WTC11 (cell line): Measurements from ENCODE around the gene IFITM10. TPM values are rescaled to one million over a fixed set of nuclear protein-coding genes. Genes with fewer than 3 reads are reported as not detected.

Experiments used
- ATAC-seq: fragments of 200-7000 bp; cut with Tn5 transposase; 2 replicates; pipeline ENCODE4 v1.10.0; 2021; ENCODE audit warnings: mild to moderate bottlenecking, moderate library complexity
- CTCF ChIA-PET: fragments of 300-600 bp; sonication (Branson Sonifier 250); formaldehyde crosslinking; loops from one replicate; lab custom pipeline; 2021; ENCODE audit warnings: antibody characterized with exemption; lab: Charles Lee
- POLR2A ChIA-PET: fragments of 350-600 bp; sonication (Branson Sonifier 250); formaldehyde crosslinking; loops from one replicate; lab custom pipeline; 2021; ENCODE audit warnings: antibody characterized with exemption; lab: Charles Lee
- DNase-seq: peaks from one replicate; pipeline ENCODE4 v3.0.0; 2021; ENCODE audit warnings: low spot score
- H3K27ac Mint-ChIP-seq: 2 replicates; pipeline ENCODE4 v1.8.0; 2021; ENCODE audit warnings: mixed read lengths
- H3K27me3 Mint-ChIP-seq: 2 replicates; pipeline ENCODE4 v1.8.0; 2021; ENCODE audit warnings: low read depth, mild to moderate bottlenecking, moderate library complexity, mixed read lengths
- H3K36me3 Mint-ChIP-seq: 2 replicates; pipeline ENCODE4 v1.8.0; 2021; ENCODE audit warnings: mixed read lengths
- H3K4me1 Mint-ChIP-seq: 2 replicates; pipeline ENCODE4 v1.8.0; 2022; ENCODE audit warnings: mixed read lengths
- H3K4me3 Mint-ChIP-seq: 2 replicates; pipeline ENCODE4 v1.8.0; 2021; ENCODE audit warnings: mild to moderate bottlenecking, moderate library complexity, mixed read lengths
- H3K9me3 Mint-ChIP-seq: 2 replicates; pipeline ENCODE4 v1.8.0; 2021; ENCODE audit warnings: mixed read lengths
- AFF4 ChIP-seq: sonication (generic); formaldehyde crosslinking; IDR thresholded peaks from 2 replicates; pipeline ENCODE4 v1.8.1; 2023; ENCODE audit warnings: mild to moderate bottlenecking, missing genetic modification reagents, borderline replicate concordance
- ARID4B ChIP-seq: sonication (generic); formaldehyde crosslinking; IDR thresholded peaks from 2 replicates; pipeline ENCODE4 v1.8.0; 2023; ENCODE audit warnings: missing genetic modification reagents, mild to moderate bottlenecking, borderline replicate concordance
- IRF2 ChIP-seq: sonication (generic); formaldehyde crosslinking; IDR thresholded peaks from 2 replicates; pipeline ENCODE4 v1.8.0; 2022; ENCODE audit warnings: low read depth, missing genetic modification reagents, borderline replicate concordance
- JAZF1 ChIP-seq: fragments of 250-450 bp; sonication (Bioruptor Pico); IDR thresholded peaks from 2 replicates; pipeline ENCODE4 v1.9.0; 2021; ENCODE audit warnings: moderate library complexity, mild to moderate bottlenecking, inconsistent platforms
- SMAD4 ChIP-seq: sonication (generic); formaldehyde crosslinking; IDR thresholded peaks from 2 replicates; pipeline ENCODE4 v1.8.0; 2022; ENCODE audit warnings: mild to moderate bottlenecking, missing genetic modification reagents
- TP53 ChIP-seq: sonication (generic); formaldehyde crosslinking; IDR thresholded peaks from 2 replicates; pipeline ENCODE4 v1.8.1; 2023; ENCODE audit warnings: mild to moderate bottlenecking, missing genetic modification reagents
- ZBTB21 ChIP-seq: sonication (generic); formaldehyde crosslinking; IDR thresholded peaks from 2 replicates; pipeline ENCODE4 v1.8.1; 2023; ENCODE audit warnings: mild to moderate bottlenecking, missing genetic modification reagents, borderline replicate concordance
- ZBTB43 ChIP-seq: sonication (generic); formaldehyde crosslinking; IDR thresholded peaks from 2 replicates; pipeline ENCODE4 v1.8.1; 2023; ENCODE audit warnings: mild to moderate bottlenecking, missing genetic modification reagents
- ZNF121 ChIP-seq: sonication (generic); formaldehyde crosslinking; IDR thresholded peaks from 2 replicates; pipeline ENCODE4 v1.8.0; 2023; ENCODE audit warnings: missing genetic modification reagents
- ZNF263 ChIP-seq: sonication (generic); formaldehyde crosslinking; IDR thresholded peaks from 2 replicates; pipeline ENCODE4 v1.8.1; 2022; ENCODE audit warnings: low read depth, mild to moderate bottlenecking, moderate library complexity, missing genetic modification reagents
- ZNF423 ChIP-seq: fragments of 250-450 bp; sonication (Bioruptor Pico); IDR thresholded peaks from 2 replicates; pipeline ENCODE4 v2.1.2; 2022; ENCODE audit warnings: mild to moderate bottlenecking, moderate library complexity
- total RNA-seq: library from RNA; stranded (reverse); gene quantifications from 3 replicates; pipeline ENCODE4 v1.2.3, GENCODE V29; 2021

IFITM10 gene
- total RNA-seq, 1 experiment from 2014 or later, result 1.7 TPM

- ChIA-PET CTCF (interaction anchor here (1.2 to 1.6 kb wide), 2 partner anchors 47 to 85 kb away, joined by 4 to 8 read pairs; no protein-coding TSS in a partner anchor), POLR2A (no interaction called here)
- no peak for DNase-seq
- peaks cover 12% of the 10 kb centered on the region; the same call in 1 of the 2 replicates for H3K27me3 Mint-ChIP-seq
- no peaks in the 10 kb centered on the region for H3K36me3 Mint-ChIP-seq
- ATAC-seq, result no peak
- TF ChIP-seq JAZF1 (CRISPR knock-in tag), result no peak
- no peak for TF ChIP-seq ZNF263 (CRISPR knock-in tag)
- no peak for TF ChIP-seq TP53 (CRISPR knock-in tag)
- TF ChIP-seq ZNF121 (CRISPR knock-in tag), result no peak
- no peak for TF ChIP-seq IRF2 (CRISPR knock-in tag)
- H3K4me1 Mint-ChIP-seq, result peaks cover 5% of the 10 kb centered on the region
- no peak overlapping the region for H3K4me3 Mint-ChIP-seq
- H3K27ac Mint-ChIP-seq, result no peak overlapping the region
- H3K9me3 Mint-ChIP-seq, result peaks cover 4% of the 10 kb centered on the region
These were observed 27.9 kb upstream of the IFITM10 start for GRCh38 chr11:1778141-1778911.

GRCh38 chr11:1777737-1778136 lies 27.3 kb upstream of the IFITM10 start:
- no peaks in the 10 kb centered on the region for H3K36me3 Mint-ChIP-seq
- H3K27ac Mint-ChIP-seq, result no peak overlapping the region
- DNase-seq, result no peak
- ChIA-PET POLR2A (no interaction called here), CTCF (interaction anchor here (1.6 kb wide), 1 partner anchor 47 kb away, joined by 8 read pairs; no protein-coding TSS in a partner anchor)
- TF ChIP-seq ARID4B (CRISPR knock-in tag) (no peak), SMAD4 (no peak), ZNF423 (CRISPR knock-in tag) (no peak), AFF4 (CRISPR knock-in tag) (no peak), ZBTB43 (CRISPR knock-in tag) (no peak), ZBTB21 (no peak)
- peaks cover 4% of the 10 kb centered on the region for H3K9me3 Mint-ChIP-seq
- H3K4me1 Mint-ChIP-seq, result peaks cover 7% of the 10 kb centered on the region
- no peak overlapping the region for H3K4me3 Mint-ChIP-seq
- H3K27me3 Mint-ChIP-seq, result peaks cover 9% of the 10 kb centered on the region; the same call in 1 of the 2 replicates
- ATAC-seq, result no peak
